Activated CD8-positive, alpha-beta T cell treated with anti-CD3 and anti-CD28 coated beads for 36 hours (primary cell): ENCODE data around the gene SLC22A23. TPM values are rescaled to one million over a fixed set of nuclear protein-coding genes. Genes with fewer than 3 reads are reported as not detected.
A peak's percentile ranks its signal among the peaks of the same experiment; 100 is the strongest.

Source experiments
- ATAC-seq: fragments of 200-7000 bp; cut with Tn5 transposase; one replicate; pipeline ENCODE4 v1.10.0; 2021; ENCODE audit warnings: mild to moderate bottlenecking, moderate library complexity
- CTCF ChIA-PET: fragments of 350-600 bp; sonication (Branson Sonifier 250); formaldehyde crosslinking; loops from one replicate; lab custom pipeline; 2021; ENCODE audit warnings: antibody characterized with exemption; lab: Charles Lee
- POLR2A ChIA-PET: fragments of 350-600 bp; sonication (Branson Sonifier 250); formaldehyde crosslinking; loops from one replicate; lab custom pipeline; 2021; ENCODE audit warnings: antibody characterized with exemption; lab: Charles Lee
- DNase-seq: peaks from one replicate; pipeline ENCODE4 v3.0.0-alpha.2; 2020
- H3K27ac Mint-ChIP-seq: one replicate; pipeline ENCODE4 v1.8.0; 2021; ENCODE audit warnings: mild to moderate bottlenecking, mixed read lengths
- H3K27me3 Mint-ChIP-seq: one replicate; pipeline ENCODE4 v1.8.0; 2021; ENCODE audit warnings: mixed read lengths
- H3K36me3 Mint-ChIP-seq: one replicate; pipeline ENCODE4 v1.8.0; 2021; ENCODE audit warnings: low read depth, mixed read lengths
- H3K4me1 Mint-ChIP-seq: one replicate; pipeline ENCODE4 v1.8.0; 2021; ENCODE audit warnings: low read depth, mixed read lengths
- H3K4me3 Mint-ChIP-seq: one replicate; pipeline ENCODE4 v1.8.0; 2021; ENCODE audit warnings: mild to moderate bottlenecking, moderate library complexity, mixed read lengths
- H3K9me3 Mint-ChIP-seq: one replicate; pipeline ENCODE4 v1.8.0; 2021; ENCODE audit warnings: mixed read lengths
- intact Hi-C: fragments of 100-400 bp; cut with micrococcal nuclease; formaldehyde crosslinking; loops from one replicate; pipeline ENCODE4 v1.10.0; 2022
- total RNA-seq, 2 experiments: library from RNA; stranded (reverse); gene quantifications; one replicate each; pipeline ENCODE4 v1.2.3, GENCODE V29; 2021
- TF ChIP-seq, protein P1 (sequence below): fragments of 200-600 bp; IDR thresholded peaks from one replicate; pipeline ENCODE4 v1.8.0; 2022; ENCODE audit warnings: antibody characterized with exemption, mild to moderate bottlenecking

The SLC22A23 gene
- total RNA-seq, 2 experiments from 2014 or later = 0.16 to 0.34 TPM

GRCh38 chr6:3228046-3228671 is 228.7 kb downstream of the SLC22A23 start:
- Mint-ChIP-seq H3K27ac (no peak overlapping the region), H3K4me3 (peak overlapping the region; percentile 59), H3K9me3 (no peaks in the 10 kb centered on the region), H3K36me3 (no peaks in the 10 kb centered on the region), H3K4me1 (peaks cover 42% of the 10 kb centered on the region), H3K27me3 (peaks cover 73% of the 10 kb centered on the region)
- ATAC-seq = peak; percentile 31
- ChIA-PET POLR2A (interaction anchor here (1.4 kb wide), 1 partner anchor 19 kb away, joined by 3 read pairs; no protein-coding TSS in a partner anchor), CTCF (interaction anchor here (0.6 to 2.2 kb wide), 2 partner anchors 23 to 547 kb away, joined by 3 to 12 read pairs; no protein-coding TSS in a partner anchor)
- TF ChIP-seq, protein P1, sequence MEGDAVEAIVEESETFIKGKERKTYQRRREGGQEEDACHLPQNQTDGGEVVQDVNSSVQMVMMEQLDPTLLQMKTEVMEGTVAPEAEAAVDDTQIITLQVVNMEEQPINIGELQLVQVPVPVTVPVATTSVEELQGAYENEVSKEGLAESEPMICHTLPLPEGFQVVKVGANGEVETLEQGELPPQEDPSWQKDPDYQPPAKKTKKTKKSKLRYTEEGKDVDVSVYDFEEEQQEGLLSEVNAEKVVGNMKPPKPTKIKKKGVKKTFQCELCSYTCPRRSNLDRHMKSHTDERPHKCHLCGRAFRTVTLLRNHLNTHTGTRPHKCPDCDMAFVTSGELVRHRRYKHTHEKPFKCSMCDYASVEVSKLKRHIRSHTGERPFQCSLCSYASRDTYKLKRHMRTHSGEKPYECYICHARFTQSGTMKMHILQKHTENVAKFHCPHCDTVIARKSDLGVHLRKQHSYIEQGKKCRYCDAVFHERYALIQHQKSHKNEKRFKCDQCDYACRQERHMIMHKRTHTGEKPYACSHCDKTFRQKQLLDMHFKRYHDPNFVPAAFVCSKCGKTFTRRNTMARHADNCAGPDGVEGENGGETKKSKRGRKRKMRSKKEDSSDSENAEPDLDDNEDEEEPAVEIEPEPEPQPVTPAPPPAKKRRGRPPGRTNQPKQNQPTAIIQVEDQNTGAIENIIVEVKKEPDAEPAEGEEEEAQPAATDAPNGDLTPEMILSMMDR = no peak
- DNase-seq = peak; percentile 54
- intact Hi-C loops = no loop called here

- no peak for DNase-seq
- intact Hi-C loops = no loop called here
- Mint-ChIP-seq H3K9me3 (no peaks in the 10 kb centered on the region), H3K27me3 (peaks cover 66% of the 10 kb centered on the region), H3K27ac (no peak within 1 kb of the TSS), H3K36me3 (no peaks in the 10 kb centered on the region), H3K4me3 (peak within 1 kb of the TSS; percentile 61), H3K4me1 (peaks cover 42% of the 10 kb centered on the region)
- ChIA-PET POLR2A (interaction anchor here (1.3 to 1.4 kb wide), 2 partner anchors 15 to 19 kb away, joined by 3 to 6 read pairs; no protein-coding TSS in a partner anchor), CTCF (interaction anchor here (0.6 to 1.1 kb wide), 2 partner anchors 24 to 546 kb away, joined by 3 to 5 read pairs; no protein-coding TSS in a partner anchor)
- ATAC-seq = peak; percentile 19
- TF ChIP-seq, protein P1 = no peak
Measured at GRCh38 chr6:3227363-3228045, 229.3 kb downstream of the SLC22A23 start, which contains the start of gene TUBB2B. TUBB2B (minus strand) TSS chr6:3227653; CDS start chr6:3227543, 110 bp downstream.

DNA sequence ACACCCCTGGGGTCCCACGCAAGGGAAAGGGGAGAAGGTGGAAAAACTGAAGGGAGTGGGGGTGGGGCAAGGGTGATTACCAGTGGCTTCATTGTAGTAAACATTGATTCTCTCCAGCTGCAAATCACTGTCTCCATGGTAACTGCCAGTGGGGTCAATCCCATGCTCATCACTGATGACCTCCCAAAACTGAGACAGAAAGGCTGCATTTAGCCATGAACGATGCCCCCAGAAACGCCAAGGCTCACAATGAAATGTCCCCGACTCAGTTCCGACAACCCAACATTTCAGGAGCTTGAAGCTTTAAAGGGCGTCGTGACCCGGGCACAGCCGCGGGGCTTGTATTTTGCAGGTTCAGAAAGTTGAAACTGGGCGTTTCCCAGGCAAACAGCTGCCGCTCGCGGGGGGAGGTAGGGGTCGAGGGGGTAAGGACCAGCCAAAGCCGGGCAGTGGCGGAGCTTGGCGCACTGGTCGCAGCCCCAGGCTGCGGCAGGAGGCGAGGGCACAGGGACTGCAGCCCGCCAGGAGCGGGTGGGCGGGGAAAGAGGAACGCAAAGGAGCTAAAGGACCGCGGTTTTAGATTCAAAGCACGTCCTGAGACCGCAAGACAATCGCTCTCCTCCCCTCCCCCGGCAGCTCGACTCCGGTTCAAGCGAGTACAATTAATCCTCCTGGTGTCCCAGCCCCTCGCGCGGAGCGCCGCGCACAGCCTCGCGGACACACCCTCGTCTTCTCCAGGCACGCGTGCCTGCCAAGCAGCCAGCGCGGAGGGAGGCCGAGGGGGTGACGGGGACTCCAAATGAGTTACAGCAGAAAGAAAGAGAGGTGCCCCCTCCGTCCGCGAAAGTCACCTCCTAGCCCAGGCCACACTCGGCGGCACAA is 230.1 kb downstream of the SLC22A23 start:
- peak; percentile 20 for ATAC-seq
- DNase-seq = peak; percentile 41
- CTCF ChIA-PET = interaction anchor here (0.7 to 1.1 kb wide), 2 partner anchors 11 to 25 kb away, joined by 3 to 5 read pairs; no protein-coding TSS in a partner anchor
- H3K4me1 Mint-ChIP-seq = peaks cover 39% of the 10 kb centered on the region
- intact Hi-C loops = no loop called here
- H3K9me3 Mint-ChIP-seq = no peaks in the 10 kb centered on the region
- TF ChIP-seq, protein P1 = no peak
- POLR2A ChIA-PET = interaction anchor here (0.7 to 1.4 kb wide), 3 partner anchors 15 to 710 kb away, joined by 3 to 6 read pairs (median 3); no protein-coding TSS in a partner anchor
- H3K27ac Mint-ChIP-seq = no peak overlapping the region
- H3K27me3 Mint-ChIP-seq = peaks cover 60% of the 10 kb centered on the region
- no peaks in the 10 kb centered on the region for H3K36me3 Mint-ChIP-seq
- peak overlapping the region; percentile 61 for H3K4me3 Mint-ChIP-seq

- intact Hi-C loops = no loop called here
- POLR2A ChIA-PET = interaction anchor here (1.3 kb wide), 1 partner anchor 14 kb away, joined by 6 read pairs; no protein-coding TSS in a partner anchor
- Mint-ChIP-seq H3K4me1 (peaks cover 34% of the 10 kb centered on the region), H3K36me3 (no peaks in the 10 kb centered on the region), H3K4me3 (no peak overlapping the region), H3K27ac (no peak overlapping the region), H3K27me3 (peaks cover 53% of the 10 kb centered on the region), H3K9me3 (no peaks in the 10 kb centered on the region)
- TF ChIP-seq, protein P1 = no peak
- ATAC-seq (no peak), DNase-seq (no peak)
- CTCF ChIA-PET = interaction anchor here (0.7 to 1.1 kb wide), 2 partner anchors 11 to 26 kb away, joined by 3 to 5 read pairs; no protein-coding TSS in a partner anchor
Measured at GRCh38 chr6:3226042-3226441, 230.8 kb downstream of the SLC22A23 start.
